H1 (cell line): Measurements from ENCODE around the gene ANKMY2. TPM values are rescaled to one million over a fixed set of nuclear protein-coding genes. Genes with fewer than 3 reads are reported as not detected.

Experiments
- CEBPB ChIP-seq: IDR thresholded peaks from 2 replicates; pipeline ENCODE4 v1.6.1; 2012; ENCODE audit warnings: low read depth, low read length
- CTBP2 ChIP-seq: IDR thresholded peaks from 2 replicates; pipeline ENCODE4 v1.7.0; 2011; ENCODE audit warnings: borderline replicate concordance, mild to moderate bottlenecking, moderate library complexity, mixed read lengths, low read length; ENCODE audit not compliant: insufficient read depth, insufficient read length
- SIN3A ChIP-seq, 2 experiments: IDR thresholded peaks in 1 of 2; conservative IDR thresholded peaks in 1 of 2; 2 replicates each; pipeline ENCODE4 v1.6.1; 2011 to 2012; ENCODE audit warnings: low read length in 2 of 2, improper control_type of control experiment in 1 of 2, low read depth in 1 of 2, mild to moderate bottlenecking in 1 of 2
- SIRT6 ChIP-seq: IDR thresholded peaks from one replicate; pipeline ENCODE4 v1.7.1; 2012; ENCODE audit warnings: low read length, inconsistent platforms
- TEAD4 ChIP-seq: IDR thresholded peaks from 2 replicates; pipeline ENCODE4 v1.6.1; 2012; ENCODE audit warnings: low read depth, low read length, inconsistent platforms, mixed read lengths
- polyA plus RNA-seq, 7 experiments: library from polyadenylated mRNA; depleted of rRNA in 3 of 7; stranded (reverse) in 5 of 7; unstranded in 2 of 7; fragments of >200 nt in 5 of 7; fragments of 200-250 nt in 2 of 7; gene quantifications; 1 replicate in 5 of 7; 2 replicates in 1 of 7; 4 replicates in 1 of 7; pipeline versions ENCODE4 v1.2.1 to v1.2.3, GENCODE V29; 2011 to 2013; ENCODE audit warnings: missing spikeins in 2 of 7, mixed read lengths in 2 of 7
- total RNA-seq: library from RNA; stranded (reverse); fragmentation: NEBNext Ultra II Directional; extraction: Animal tissue kit (Norgen Biotek cat#: 25700); gene quantifications from 2 replicates; pipeline ENCODE4 v1.2.1, GENCODE V29; 2021
- TF ChIP-seq, protein P1 (sequence below): IDR thresholded peaks from 2 replicates; pipeline ENCODE4 v1.6.1; 2012; ENCODE audit warnings: low read length, inconsistent platforms
- TF ChIP-seq, protein P2 (sequence below): fragments of 300-600 bp; sonication (generic); IDR thresholded peaks from 2 replicates; pipeline ENCODE4 v1.7.1; 2012; ENCODE audit warnings: low read length, moderate library complexity, mild to moderate bottlenecking, inconsistent platforms; ENCODE audit not compliant: insufficient replicate concordance

The ANKMY2 gene
- total and polyA plus RNA-seq, 2 of the 8 experiments (the other 6 are each of a cell fraction or from before 2014, with no cell fraction given): 5.2 to 9.3 TPM

DNA sequence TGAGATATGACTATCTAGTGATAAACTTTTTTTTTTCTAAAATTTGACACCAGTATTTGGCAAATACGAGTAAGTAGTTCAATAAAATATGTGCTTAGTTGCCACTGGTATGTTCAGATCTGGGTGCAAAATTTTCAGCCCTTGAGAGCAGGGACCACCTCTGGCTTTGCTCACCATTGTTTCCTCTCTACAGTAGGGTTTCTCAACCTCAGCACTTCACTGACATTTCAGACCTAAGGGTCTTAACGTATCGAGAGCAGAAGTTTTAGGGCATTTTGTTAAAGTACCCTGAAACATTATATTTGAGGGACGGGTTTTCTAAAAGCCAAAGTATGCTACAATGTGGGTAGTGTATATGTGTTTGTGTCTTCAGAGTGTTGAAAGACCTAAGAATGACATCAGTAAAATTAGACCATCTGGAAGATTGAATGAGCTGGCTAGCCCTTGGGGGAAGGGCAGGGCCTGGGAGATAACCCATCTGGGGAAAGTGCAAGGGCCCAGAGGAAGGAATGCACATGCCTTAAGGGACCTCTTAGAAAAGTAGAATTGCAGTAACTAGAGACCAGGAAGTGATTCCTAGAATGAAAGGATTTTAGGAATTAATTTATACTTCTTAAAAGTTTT is 12.2 kb upstream of the ANKMY2 start (continued):
- TF ChIP-seq, protein P1, sequence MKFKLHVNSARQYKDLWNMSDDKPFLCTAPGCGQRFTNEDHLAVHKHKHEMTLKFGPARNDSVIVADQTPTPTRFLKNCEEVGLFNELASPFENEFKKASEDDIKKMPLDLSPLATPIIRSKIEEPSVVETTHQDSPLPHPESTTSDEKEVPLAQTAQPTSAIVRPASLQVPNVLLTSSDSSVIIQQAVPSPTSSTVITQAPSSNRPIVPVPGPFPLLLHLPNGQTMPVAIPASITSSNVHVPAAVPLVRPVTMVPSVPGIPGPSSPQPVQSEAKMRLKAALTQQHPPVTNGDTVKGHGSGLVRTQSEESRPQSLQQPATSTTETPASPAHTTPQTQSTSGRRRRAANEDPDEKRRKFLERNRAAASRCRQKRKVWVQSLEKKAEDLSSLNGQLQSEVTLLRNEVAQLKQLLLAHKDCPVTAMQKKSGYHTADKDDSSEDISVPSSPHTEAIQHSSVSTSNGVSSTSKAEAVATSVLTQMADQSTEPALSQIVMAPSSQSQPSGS: no peak
- TF ChIP-seq CTBP2: no peak
- no peak for TF ChIP-seq SIRT6
- TF ChIP-seq TEAD4: peak; percentile 73
- no peak for TF ChIP-seq SIN3A (conservative IDR thresholded peaks at IDR 0.05 in 1 of 2, IDR thresholded peaks at IDR 0.05 in 1 of 2; ENCODE audit: low read depth in 1 of 2, low read length in 2 of 2)
- TF ChIP-seq CEBPB: no peak
- TF ChIP-seq, protein P2, sequence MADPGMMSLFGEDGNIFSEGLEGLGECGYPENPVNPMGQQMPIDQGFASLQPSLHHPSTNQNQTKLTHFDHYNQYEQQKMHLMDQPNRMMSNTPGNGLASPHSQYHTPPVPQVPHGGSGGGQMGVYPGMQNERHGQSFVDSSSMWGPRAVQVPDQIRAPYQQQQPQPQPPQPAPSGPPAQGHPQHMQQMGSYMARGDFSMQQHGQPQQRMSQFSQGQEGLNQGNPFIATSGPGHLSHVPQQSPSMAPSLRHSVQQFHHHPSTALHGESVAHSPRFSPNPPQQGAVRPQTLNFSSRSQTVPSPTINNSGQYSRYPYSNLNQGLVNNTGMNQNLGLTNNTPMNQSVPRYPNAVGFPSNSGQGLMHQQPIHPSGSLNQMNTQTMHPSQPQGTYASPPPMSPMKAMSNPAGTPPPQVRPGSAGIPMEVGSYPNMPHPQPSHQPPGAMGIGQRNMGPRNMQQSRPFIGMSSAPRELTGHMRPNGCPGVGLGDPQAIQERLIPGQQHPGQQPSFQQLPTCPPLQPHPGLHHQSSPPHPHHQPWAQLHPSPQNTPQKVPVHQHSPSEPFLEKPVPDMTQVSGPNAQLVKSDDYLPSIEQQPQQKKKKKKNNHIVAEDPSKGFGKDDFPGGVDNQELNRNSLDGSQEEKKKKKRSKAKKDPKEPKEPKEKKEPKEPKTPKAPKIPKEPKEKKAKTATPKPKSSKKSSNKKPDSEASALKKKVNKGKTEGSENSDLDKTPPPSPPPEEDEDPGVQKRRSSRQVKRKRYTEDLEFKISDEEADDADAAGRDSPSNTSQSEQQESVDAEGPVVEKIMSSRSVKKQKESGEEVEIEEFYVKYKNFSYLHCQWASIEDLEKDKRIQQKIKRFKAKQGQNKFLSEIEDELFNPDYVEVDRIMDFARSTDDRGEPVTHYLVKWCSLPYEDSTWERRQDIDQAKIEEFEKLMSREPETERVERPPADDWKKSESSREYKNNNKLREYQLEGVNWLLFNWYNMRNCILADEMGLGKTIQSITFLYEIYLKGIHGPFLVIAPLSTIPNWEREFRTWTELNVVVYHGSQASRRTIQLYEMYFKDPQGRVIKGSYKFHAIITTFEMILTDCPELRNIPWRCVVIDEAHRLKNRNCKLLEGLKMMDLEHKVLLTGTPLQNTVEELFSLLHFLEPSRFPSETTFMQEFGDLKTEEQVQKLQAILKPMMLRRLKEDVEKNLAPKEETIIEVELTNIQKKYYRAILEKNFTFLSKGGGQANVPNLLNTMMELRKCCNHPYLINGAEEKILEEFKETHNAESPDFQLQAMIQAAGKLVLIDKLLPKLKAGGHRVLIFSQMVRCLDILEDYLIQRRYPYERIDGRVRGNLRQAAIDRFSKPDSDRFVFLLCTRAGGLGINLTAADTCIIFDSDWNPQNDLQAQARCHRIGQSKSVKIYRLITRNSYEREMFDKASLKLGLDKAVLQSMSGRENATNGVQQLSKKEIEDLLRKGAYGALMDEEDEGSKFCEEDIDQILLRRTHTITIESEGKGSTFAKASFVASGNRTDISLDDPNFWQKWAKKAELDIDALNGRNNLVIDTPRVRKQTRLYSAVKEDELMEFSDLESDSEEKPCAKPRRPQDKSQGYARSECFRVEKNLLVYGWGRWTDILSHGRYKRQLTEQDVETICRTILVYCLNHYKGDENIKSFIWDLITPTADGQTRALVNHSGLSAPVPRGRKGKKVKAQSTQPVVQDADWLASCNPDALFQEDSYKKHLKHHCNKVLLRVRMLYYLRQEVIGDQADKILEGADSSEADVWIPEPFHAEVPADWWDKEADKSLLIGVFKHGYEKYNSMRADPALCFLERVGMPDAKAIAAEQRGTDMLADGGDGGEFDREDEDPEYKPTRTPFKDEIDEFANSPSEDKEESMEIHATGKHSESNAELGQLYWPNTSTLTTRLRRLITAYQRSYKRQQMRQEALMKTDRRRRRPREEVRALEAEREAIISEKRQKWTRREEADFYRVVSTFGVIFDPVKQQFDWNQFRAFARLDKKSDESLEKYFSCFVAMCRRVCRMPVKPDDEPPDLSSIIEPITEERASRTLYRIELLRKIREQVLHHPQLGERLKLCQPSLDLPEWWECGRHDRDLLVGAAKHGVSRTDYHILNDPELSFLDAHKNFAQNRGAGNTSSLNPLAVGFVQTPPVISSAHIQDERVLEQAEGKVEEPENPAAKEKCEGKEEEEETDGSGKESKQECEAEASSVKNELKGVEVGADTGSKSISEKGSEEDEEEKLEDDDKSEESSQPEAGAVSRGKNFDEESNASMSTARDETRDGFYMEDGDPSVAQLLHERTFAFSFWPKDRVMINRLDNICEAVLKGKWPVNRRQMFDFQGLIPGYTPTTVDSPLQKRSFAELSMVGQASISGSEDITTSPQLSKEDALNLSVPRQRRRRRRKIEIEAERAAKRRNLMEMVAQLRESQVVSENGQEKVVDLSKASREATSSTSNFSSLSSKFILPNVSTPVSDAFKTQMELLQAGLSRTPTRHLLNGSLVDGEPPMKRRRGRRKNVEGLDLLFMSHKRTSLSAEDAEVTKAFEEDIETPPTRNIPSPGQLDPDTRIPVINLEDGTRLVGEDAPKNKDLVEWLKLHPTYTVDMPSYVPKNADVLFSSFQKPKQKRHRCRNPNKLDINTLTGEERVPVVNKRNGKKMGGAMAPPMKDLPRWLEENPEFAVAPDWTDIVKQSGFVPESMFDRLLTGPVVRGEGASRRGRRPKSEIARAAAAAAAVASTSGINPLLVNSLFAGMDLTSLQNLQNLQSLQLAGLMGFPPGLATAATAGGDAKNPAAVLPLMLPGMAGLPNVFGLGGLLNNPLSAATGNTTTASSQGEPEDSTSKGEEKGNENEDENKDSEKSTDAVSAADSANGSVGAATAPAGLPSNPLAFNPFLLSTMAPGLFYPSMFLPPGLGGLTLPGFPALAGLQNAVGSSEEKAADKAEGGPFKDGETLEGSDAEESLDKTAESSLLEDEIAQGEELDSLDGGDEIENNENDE: peak; percentile 74
